ENCODE results near the gene GRID1.

DNA sequence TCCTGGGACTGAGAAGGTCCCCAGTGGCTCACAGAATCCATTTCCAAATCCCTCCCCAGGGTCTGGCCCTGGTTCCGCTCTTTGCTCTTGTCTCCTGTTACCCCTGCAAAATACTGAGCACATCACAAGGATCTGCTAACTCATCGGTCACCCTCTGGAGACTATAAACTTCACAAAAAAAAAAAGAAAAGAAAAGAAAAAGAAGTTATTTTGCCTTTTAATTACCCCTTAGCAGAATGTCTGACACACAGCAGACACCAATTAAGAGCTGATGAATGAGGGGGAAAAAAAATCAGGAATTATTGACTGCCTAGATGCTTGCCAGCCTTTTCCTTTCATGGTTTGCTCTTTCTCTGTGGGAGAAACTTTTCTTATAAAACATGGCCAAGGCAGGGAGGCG lies 578.7 kb downstream of the GRID1 start:
- TF ChIP-seq CTCF (IDR thresholded peaks at IDR 0.05) (no peak), POLR2A (IDR thresholded peaks at IDR 0.05) (no peak)

Measured in thyroid gland (tissue), 4 donors.